ENCODE results near the gene PNPLA1. TPM values are rescaled to one million over a fixed set of nuclear protein-coding genes. Genes with fewer than 3 reads are reported as not detected.

PNPLA1 gene
- total RNA-seq, 1 experiment from 2014 or later = 0.10 TPM

DNA sequence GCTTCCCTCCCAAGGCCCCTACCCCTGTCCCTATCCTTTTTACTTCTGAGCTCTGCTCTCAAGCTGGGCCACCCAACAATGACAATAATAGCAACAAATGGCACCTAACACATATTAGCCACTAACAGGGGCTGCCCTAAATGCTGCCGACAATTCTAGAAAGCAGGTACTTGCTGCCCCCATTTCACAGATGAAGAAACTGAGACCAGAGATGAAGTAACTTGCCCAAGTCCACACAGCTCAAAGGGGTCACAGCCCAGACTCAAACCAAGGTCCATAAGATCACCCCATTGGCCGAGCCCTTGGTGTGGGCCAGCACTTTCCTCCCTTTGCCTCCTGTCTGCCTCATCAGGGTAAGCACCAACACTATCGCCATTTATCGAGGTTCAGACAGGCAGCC, 54.9 kb downstream of the PNPLA1 start:
- H3K9ac ChIP-seq (ENCODE audit: low read length) = no peak overlapping the region
- no peaks in the 10 kb centered on the region for H3K27me3 ChIP-seq (ENCODE audit: insufficient read depth, low read length)
- H3K4me1 ChIP-seq (ENCODE audit: control insufficient read depth in 1 of 2, insufficient read depth in 2 of 2, low read length in 2 of 2) = peaks cover 10 to 12% of the 10 kb centered on the region in 2 experiments; a peak in 3 of 4 replicates
- H3K79me2 ChIP-seq (ENCODE audit: insufficient read depth, low read length) = no peaks in the 10 kb centered on the region
- CTCF ChIA-PET = interaction anchor here (1.0 to 1.3 kb wide), 2 partner anchors 16 to 23 kb away, joined by 3 to 5 read pairs; no protein-coding TSS in a partner anchor
- H3K4me3 ChIP-seq (replicated peaks in 1 of 2; ENCODE audit: low read depth in 1 of 2, low read length in 2 of 2) = no peak overlapping the region
- H3K36me3 ChIP-seq (ENCODE audit: control insufficient read depth in 1 of 2, insufficient read depth in 2 of 2, low read length in 2 of 2) = no peaks in the 10 kb centered on the region
- intact Hi-C loops (cut with micrococcal nuclease) = no loop called here
- no peak overlapping the region for H2AFZ ChIP-seq (ENCODE audit: low read depth, low read length, poor library complexity, severe bottlenecking)
- H3K27ac ChIP-seq (ENCODE audit: low read depth, low read length) = no peak overlapping the region
- ATAC-seq (no peak), DNase-seq (ENCODE audit: low read depth, low spot score) (no peak)
- BruUV-seq (replicated peaks) = no TSS peak
- H3K9me2 ChIP-seq (ENCODE audit: insufficient read depth) = no peaks in the 10 kb centered on the region
- H4K20me1 ChIP-seq (ENCODE audit: insufficient read depth) = no peaks in the 10 kb centered on the region
- H3K4me2 ChIP-seq (ENCODE audit: low read length) = no peak overlapping the region
- RAD21 ChIA-PET (ENCODE audit: low non-redundant PET in 1 of 2, low total read pairs in 2 of 2, uncharacterized antibody in 2 of 2, unreplicated experiment in 2 of 2) = no interaction called here
- H3K9me3 ChIP-seq (ENCODE audit: control insufficient read depth in 1 of 2, insufficient read depth in 1 of 2, low read depth in 1 of 2, low read length in 2 of 2) = no peaks in the 10 kb centered on the region
- POLR2A ChIA-PET = no interaction called here
- TF ChIP-seq SP1 (IDR thresholded peaks at IDR 0.05; ENCODE audit: low read depth) (no peak), YY1 (IDR thresholded peaks at IDR 0.05; ENCODE audit: extremely low read depth, insufficient replicate concordance, low read depth, low read length) (no peak), SRF (IDR thresholded peaks at IDR 0.05; ENCODE audit: low read depth) (no peak), FOSL1 (IDR thresholded peaks at IDR 0.05; ENCODE audit: low read depth) (no peak), TCF7L2 (IDR thresholded peaks at IDR 0.05; ENCODE audit: borderline replicate concordance, extremely low read depth, insufficient read depth, insufficient read length) (no peak), ZNF274 (IDR thresholded peaks at IDR 0.05; ENCODE audit: low read depth, low read length) (no peak), CEBPB (IDR thresholded peaks at IDR 0.05; ENCODE audit: low read depth) (no peak), POLR2AphosphoS5 (IDR thresholded peaks at IDR 0.05; ENCODE audit: low read depth, low read length) (no peak), ELF1 (IDR thresholded peaks at IDR 0.05; ENCODE audit: borderline replicate concordance, low read depth) (no peak), RAD21 (IDR thresholded peaks at IDR 0.05; ENCODE audit: low read depth) (no peak), EZH2 (IDR thresholded peaks at IDR 0.05) (no peak), POLR2A (IDR thresholded peaks at IDR 0.05; ENCODE audit: borderline replicate concordance, extremely low read depth, insufficient read depth, insufficient read length) (no peak), CBX3 (IDR thresholded peaks at IDR 0.05; ENCODE audit: low read depth) (no peak), EZH2phosphoT487 (IDR thresholded peaks at IDR 0.05; ENCODE audit: borderline replicate concordance) (no peak)
- TF ChIP-seq, protein P1, sequence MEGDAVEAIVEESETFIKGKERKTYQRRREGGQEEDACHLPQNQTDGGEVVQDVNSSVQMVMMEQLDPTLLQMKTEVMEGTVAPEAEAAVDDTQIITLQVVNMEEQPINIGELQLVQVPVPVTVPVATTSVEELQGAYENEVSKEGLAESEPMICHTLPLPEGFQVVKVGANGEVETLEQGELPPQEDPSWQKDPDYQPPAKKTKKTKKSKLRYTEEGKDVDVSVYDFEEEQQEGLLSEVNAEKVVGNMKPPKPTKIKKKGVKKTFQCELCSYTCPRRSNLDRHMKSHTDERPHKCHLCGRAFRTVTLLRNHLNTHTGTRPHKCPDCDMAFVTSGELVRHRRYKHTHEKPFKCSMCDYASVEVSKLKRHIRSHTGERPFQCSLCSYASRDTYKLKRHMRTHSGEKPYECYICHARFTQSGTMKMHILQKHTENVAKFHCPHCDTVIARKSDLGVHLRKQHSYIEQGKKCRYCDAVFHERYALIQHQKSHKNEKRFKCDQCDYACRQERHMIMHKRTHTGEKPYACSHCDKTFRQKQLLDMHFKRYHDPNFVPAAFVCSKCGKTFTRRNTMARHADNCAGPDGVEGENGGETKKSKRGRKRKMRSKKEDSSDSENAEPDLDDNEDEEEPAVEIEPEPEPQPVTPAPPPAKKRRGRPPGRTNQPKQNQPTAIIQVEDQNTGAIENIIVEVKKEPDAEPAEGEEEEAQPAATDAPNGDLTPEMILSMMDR (IDR thresholded peaks at IDR 0.05 in 2 of 3, conservative IDR thresholded peaks at IDR 0.05 in 1 of 3; ENCODE audit: borderline replicate concordance in 1 of 3, insufficient read depth in 1 of 3, low read depth in 2 of 3, low read length in 2 of 3) = no peak
- TF ChIP-seq, protein P2, sequence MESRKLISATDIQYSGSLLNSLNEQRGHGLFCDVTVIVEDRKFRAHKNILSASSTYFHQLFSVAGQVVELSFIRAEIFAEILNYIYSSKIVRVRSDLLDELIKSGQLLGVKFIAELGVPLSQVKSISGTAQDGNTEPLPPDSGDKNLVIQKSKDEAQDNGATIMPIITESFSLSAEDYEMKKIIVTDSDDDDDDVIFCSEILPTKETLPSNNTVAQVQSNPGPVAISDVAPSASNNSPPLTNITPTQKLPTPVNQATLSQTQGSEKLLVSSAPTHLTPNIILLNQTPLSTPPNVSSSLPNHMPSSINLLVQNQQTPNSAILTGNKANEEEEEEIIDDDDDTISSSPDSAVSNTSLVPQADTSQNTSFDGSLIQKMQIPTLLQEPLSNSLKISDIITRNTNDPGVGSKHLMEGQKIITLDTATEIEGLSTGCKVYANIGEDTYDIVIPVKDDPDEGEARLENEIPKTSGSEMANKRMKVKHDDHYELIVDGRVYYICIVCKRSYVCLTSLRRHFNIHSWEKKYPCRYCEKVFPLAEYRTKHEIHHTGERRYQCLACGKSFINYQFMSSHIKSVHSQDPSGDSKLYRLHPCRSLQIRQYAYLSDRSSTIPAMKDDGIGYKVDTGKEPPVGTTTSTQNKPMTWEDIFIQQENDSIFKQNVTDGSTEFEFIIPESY (IDR thresholded peaks at IDR 0.05; ENCODE audit: extremely low read depth, insufficient replicate concordance, low read length) = no peak
- TF ChIP-seq, protein P3, sequence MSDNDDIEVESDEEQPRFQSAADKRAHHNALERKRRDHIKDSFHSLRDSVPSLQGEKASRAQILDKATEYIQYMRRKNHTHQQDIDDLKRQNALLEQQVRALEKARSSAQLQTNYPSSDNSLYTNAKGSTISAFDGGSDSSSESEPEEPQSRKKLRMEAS (IDR thresholded peaks at IDR 0.05) = no peak
- TF ChIP-seq, protein P4, sequence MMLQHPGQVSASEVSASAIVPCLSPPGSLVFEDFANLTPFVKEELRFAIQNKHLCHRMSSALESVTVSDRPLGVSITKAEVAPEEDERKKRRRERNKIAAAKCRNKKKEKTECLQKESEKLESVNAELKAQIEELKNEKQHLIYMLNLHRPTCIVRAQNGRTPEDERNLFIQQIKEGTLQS (IDR thresholded peaks at IDR 0.05) = no peak
- TF ChIP-seq, protein P5, sequence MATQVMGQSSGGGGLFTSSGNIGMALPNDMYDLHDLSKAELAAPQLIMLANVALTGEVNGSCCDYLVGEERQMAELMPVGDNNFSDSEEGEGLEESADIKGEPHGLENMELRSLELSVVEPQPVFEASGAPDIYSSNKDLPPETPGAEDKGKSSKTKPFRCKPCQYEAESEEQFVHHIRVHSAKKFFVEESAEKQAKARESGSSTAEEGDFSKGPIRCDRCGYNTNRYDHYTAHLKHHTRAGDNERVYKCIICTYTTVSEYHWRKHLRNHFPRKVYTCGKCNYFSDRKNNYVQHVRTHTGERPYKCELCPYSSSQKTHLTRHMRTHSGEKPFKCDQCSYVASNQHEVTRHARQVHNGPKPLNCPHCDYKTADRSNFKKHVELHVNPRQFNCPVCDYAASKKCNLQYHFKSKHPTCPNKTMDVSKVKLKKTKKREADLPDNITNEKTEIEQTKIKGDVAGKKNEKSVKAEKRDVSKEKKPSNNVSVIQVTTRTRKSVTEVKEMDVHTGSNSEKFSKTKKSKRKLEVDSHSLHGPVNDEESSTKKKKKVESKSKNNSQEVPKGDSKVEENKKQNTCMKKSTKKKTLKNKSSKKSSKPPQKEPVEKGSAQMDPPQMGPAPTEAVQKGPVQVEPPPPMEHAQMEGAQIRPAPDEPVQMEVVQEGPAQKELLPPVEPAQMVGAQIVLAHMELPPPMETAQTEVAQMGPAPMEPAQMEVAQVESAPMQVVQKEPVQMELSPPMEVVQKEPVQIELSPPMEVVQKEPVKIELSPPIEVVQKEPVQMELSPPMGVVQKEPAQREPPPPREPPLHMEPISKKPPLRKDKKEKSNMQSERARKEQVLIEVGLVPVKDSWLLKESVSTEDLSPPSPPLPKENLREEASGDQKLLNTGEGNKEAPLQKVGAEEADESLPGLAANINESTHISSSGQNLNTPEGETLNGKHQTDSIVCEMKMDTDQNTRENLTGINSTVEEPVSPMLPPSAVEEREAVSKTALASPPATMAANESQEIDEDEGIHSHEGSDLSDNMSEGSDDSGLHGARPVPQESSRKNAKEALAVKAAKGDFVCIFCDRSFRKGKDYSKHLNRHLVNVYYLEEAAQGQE (IDR thresholded peaks at IDR 0.05; ENCODE audit: low read depth) = no peak

All from HCT116 (cell line).